Loucy (cell line): Measurements from ENCODE around the gene SYNM.

Experiments used
- CTCF ChIP-seq: fragments of 200-600 bp; sonication (generic); conservative IDR thresholded peaks from 2 replicates; pipeline ENCODE4 v1.5.1; 2014; ENCODE audit warnings: mild to moderate bottlenecking, antibody characterized with exemption, low read length
- EZH2phosphoT487 ChIP-seq: fragments of 200-600 bp; IDR thresholded peaks from 2 replicates; pipeline ENCODE4 v1.6.1; 2018; ENCODE audit warnings: antibody characterized with exemption, mild to moderate bottlenecking, moderate library complexity, borderline replicate concordance

- no peak for TF ChIP-seq CTCF
- TF ChIP-seq EZH2phosphoT487: no peak
Observed at GRCh38 chr15:99118258-99118632, 13.4 kb downstream of the SYNM start.
